ENCODE results near the gene LMAN2. TPM values are rescaled to one million over a fixed set of nuclear protein-coding genes. Genes with fewer than 3 reads are reported as not detected.

LMAN2 gene
- total and polyA plus RNA-seq, 3 donors from 2014 or later: 254 to 355 (median 355) TPM

DNA sequence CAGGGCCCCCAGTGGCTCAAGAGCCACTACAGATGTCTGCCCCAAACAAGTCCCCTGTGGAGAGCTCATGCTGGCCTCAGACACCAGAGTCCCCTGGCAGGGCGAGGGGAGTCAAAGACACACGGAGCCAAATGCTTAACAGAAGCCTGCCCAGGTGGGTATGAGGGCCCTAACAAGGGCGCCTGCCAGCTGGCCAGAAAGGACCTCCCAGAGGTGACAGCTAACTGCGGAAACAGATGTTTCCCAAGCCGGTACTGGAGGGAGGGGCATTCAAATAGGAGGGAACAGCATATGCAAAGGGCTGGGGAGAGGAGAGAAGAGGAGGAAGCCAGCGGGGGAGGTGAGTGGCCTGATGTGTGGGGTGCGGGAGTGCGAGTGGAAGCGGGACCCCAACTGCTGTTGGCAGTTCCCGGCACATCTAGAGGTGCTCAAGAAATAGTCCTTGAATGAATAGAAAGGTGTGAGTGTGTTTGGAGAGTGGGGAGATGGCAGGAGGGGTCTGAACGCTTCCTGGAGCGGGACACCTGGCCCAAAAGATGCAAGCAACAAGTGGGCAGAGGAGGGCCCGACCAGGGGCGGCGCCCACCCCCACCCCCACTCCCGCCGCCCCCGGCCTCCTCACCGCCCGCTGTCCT, 40.6 kb downstream of the LMAN2 start:
- no peaks in the 10 kb centered on the region for H3K36me3 ChIP-seq (ENCODE audit: low read depth, missing control alignments)
- WGBS, 2 donors: 25 to 34% methylated on average over 10 to 19 of the region's 20 CpGs
- DNase-seq: no peak
- no peak overlapping the region for H3K27ac ChIP-seq
- peak overlapping the region in 1 of 2 donors; percentile 59 for H3K4me3 ChIP-seq
- peaks cover 28% of the 10 kb centered on the region for H3K4me1 ChIP-seq
- no peaks in the 10 kb centered on the region for H3K27me3 ChIP-seq
- intact Hi-C loops (cut with DNase I; ENCODE audit: low total_unique reads): no loop called here
- H3K9me3 ChIP-seq: no peaks in the 10 kb centered on the region
- TF ChIP-seq POLR2A (IDR thresholded peaks at IDR 0.05): no peak
- TF ChIP-seq, protein P1, sequence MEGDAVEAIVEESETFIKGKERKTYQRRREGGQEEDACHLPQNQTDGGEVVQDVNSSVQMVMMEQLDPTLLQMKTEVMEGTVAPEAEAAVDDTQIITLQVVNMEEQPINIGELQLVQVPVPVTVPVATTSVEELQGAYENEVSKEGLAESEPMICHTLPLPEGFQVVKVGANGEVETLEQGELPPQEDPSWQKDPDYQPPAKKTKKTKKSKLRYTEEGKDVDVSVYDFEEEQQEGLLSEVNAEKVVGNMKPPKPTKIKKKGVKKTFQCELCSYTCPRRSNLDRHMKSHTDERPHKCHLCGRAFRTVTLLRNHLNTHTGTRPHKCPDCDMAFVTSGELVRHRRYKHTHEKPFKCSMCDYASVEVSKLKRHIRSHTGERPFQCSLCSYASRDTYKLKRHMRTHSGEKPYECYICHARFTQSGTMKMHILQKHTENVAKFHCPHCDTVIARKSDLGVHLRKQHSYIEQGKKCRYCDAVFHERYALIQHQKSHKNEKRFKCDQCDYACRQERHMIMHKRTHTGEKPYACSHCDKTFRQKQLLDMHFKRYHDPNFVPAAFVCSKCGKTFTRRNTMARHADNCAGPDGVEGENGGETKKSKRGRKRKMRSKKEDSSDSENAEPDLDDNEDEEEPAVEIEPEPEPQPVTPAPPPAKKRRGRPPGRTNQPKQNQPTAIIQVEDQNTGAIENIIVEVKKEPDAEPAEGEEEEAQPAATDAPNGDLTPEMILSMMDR (IDR thresholded peaks at IDR 0.05): no peak

GRCh38 chr5:177310332-177310731, 41.1 kb downstream of the LMAN2 start:
- Histone ChIP-seq H3K27ac (no peak overlapping the region), H3K36me3 (ENCODE audit: low read depth, missing control alignments) (no peaks in the 10 kb centered on the region), H3K9me3 (no peaks in the 10 kb centered on the region), H3K4me1 (peaks cover 28% of the 10 kb centered on the region), H3K27me3 (no peaks in the 10 kb centered on the region), H3K4me3 (no peak overlapping the region)
- 93% methylated on average over 13 of the region's 13 CpGs; no CpG with 5 or more reads in 1 of the 2 donors for WGBS, 2 donors
- TF ChIP-seq, protein P1 (IDR thresholded peaks at IDR 0.05): no peak
- no peak for TF ChIP-seq POLR2A (IDR thresholded peaks at IDR 0.05)
- DNase-seq: no peak
- intact Hi-C loops (cut with DNase I; ENCODE audit: low total_unique reads): no loop called here

GRCh38 chr5:177309351-177310191, 41.9 kb downstream of the LMAN2 start:
- intact Hi-C loops (cut with DNase I; ENCODE audit: low total_unique reads): loop anchor here (10.0 kb wide), 1 partner anchor 195 kb away; no protein-coding TSS in a partner anchor
- TF ChIP-seq, protein P1 (IDR thresholded peaks at IDR 0.05): peak; percentile 50 to 69 (median 67)
- no peak for TF ChIP-seq POLR2A (IDR thresholded peaks at IDR 0.05)
- Histone ChIP-seq H3K4me3 (no peak overlapping the region), H3K9me3 (no peaks in the 10 kb centered on the region), H3K4me1 (peaks cover 27% of the 10 kb centered on the region), H3K27ac (no peak overlapping the region), H3K36me3 (ENCODE audit: low read depth, missing control alignments) (no peaks in the 10 kb centered on the region), H3K27me3 (no peaks in the 10 kb centered on the region)
- peak; percentile 72 for DNase-seq
- 71 to 86% methylated on average over 2 to 10 of the region's 10 CpGs for WGBS, 2 donors

DNA sequence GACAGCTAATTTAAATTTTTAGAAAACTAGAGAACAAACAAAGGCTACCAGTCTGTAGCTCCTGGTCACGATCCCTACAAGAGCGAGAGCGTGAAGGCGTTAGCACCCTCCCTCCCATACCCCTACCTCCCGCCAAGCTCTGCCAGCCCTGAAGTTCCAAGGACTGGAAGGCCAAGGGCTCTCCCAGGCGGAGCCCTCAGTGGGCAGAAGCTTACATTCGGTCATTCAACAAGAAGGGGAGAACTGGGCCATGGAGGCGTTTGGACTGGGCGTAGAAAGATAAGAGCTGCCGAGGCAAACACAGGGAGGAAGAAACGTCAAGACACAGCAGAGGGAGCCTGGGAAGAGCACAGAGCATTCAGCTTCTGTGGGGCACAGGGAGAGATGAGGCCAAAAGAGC, 42.7 kb downstream of the LMAN2 start:
- Histone ChIP-seq H3K27ac (no peak overlapping the region), H3K9me3 (no peaks in the 10 kb centered on the region), H3K36me3 (ENCODE audit: low read depth, missing control alignments) (no peaks in the 10 kb centered on the region), H3K4me1 (peaks cover 24% of the 10 kb centered on the region), H3K4me3 (no peak overlapping the region), H3K27me3 (no peaks in the 10 kb centered on the region)
- intact Hi-C loops (cut with DNase I; ENCODE audit: low total_unique reads): loop anchor here (10.0 kb wide), 1 partner anchor 194 kb away; no protein-coding TSS in a partner anchor
- WGBS, 2 donors: 84 to 89% methylated on average over 11 of the region's 11 CpGs
- TF ChIP-seq POLR2A (IDR thresholded peaks at IDR 0.05): no peak
- TF ChIP-seq, protein P1 (IDR thresholded peaks at IDR 0.05): no peak
- no peak for DNase-seq
